GM12878 (cell line): ENCODE results near the gene ANKRD44. TPM values are rescaled to one million over a fixed set of nuclear protein-coding genes. Genes with fewer than 3 reads are reported as not detected.

ENCODE experiments used
- ATAC-seq: fragments of 200-7000 bp; cut with Tn5 transposase; 3 replicates; pipeline ENCODE4 v1.9.1; 2020; ENCODE audit warnings: mild to moderate bottlenecking, moderate library complexity
- BruUV-seq: library from RNA; stranded (reverse); fragments of 400-500 nt; replicated peaks from 2 replicates; lab custom pipeline; 2021; lab: Mats Ljungman, UMichigan
- CTCF ChIA-PET: fragments of 300-600 bp; sonication (Branson Sonifier 250); formaldehyde crosslinking; extraction: SDS; loops from one replicate; lab custom pipeline; 2021; ENCODE audit warnings: inconsistent platforms; lab: Yijun Ruan, JAX
- POLR2A ChIA-PET: fragments of 350-600 bp; formaldehyde crosslinking; extraction: SDS; loops from one replicate; lab custom pipeline; 2021; ENCODE audit warnings: inconsistent platforms; lab: Charles Lee
- RAD21 ChIA-PET: fragments of 300-600 bp; sonication (Branson Sonifier 250); formaldehyde crosslinking; loops from one replicate; lab custom pipeline; 2023; ENCODE audit warnings: antibody characterized with exemption; ENCODE audit not compliant: unreplicated experiment; lab: Charles Lee
- SMC1A ChIA-PET: fragments of 300-600 bp; sonication (Branson Sonifier 250); formaldehyde crosslinking; loops from one replicate; lab custom pipeline; 2023; ENCODE audit not compliant: unreplicated experiment, uncharacterized antibody; lab: Charles Lee
- DNase-seq: peaks from one replicate; pipeline ENCODE4 v3.0.0-alpha.2; 2011; ENCODE audit warnings: low read depth, low spot score
- FAIRE-seq: peaks from 3 replicates; lab custom pipeline; 2011; peaks lifted over from hg19 to GRCh38; lab: Jason Lieb, UNC
- H2AFZ ChIP-seq: 2 replicates; pipeline ENCODE4 v1.6.0; 2011; ENCODE audit warnings: low read depth, low read length, control low read depth; ENCODE audit not compliant: control insufficient read depth
- H3K27ac ChIP-seq: 2 replicates; pipeline ENCODE4 v1.5.1; 2011; ENCODE audit warnings: control low read depth; ENCODE audit not compliant: control insufficient read depth, insufficient read depth
- H3K27me3 ChIP-seq, 2 experiments: replicated peaks in 1 of 2; 2 replicates each; pipeline versions ENCODE4 v1.6.0 to v1.6.1; 2011; ENCODE audit warnings: low read length in 1 of 2; ENCODE audit not compliant: control insufficient read depth in 2 of 2, insufficient read depth in 2 of 2
- H3K36me3 ChIP-seq, 2 experiments: 2 replicates each; pipeline ENCODE4 v1.5.1; 2011; ENCODE audit warnings: low read length in 1 of 2; ENCODE audit not compliant: control insufficient read depth in 2 of 2, insufficient read depth in 2 of 2
- H3K4me1 ChIP-seq: 2 replicates; pipeline ENCODE4 v1.6.1; 2011; ENCODE audit warnings: mild to moderate bottlenecking, low read length, moderate library complexity, mixed read lengths; ENCODE audit not compliant: control insufficient read depth, insufficient read depth
- H3K4me2 ChIP-seq: 2 replicates; pipeline ENCODE4 v1.6.0; 2011; ENCODE audit warnings: control low read depth; ENCODE audit not compliant: control insufficient read depth, insufficient read depth
- H3K4me3 ChIP-seq: fragments of 200-600 bp; sonication (generic); 2 replicates; pipeline ENCODE4 v1.5.1; 2016
- H3K79me2 ChIP-seq: 2 replicates; pipeline ENCODE4 v1.6.0; 2011; ENCODE audit warnings: low read length; ENCODE audit not compliant: control insufficient read depth, insufficient read depth
- H3K9ac ChIP-seq: 2 replicates; pipeline ENCODE4 v1.8.0; 2011; ENCODE audit warnings: low read length, control low read depth, mixed read lengths; ENCODE audit not compliant: control insufficient read depth, insufficient read depth
- H3K9me3 ChIP-seq: replicated peaks from 3 replicates; pipeline ENCODE4 v1.5.1; 2011; ENCODE audit warnings: mild to moderate bottlenecking, low read length; ENCODE audit not compliant: control insufficient read depth, insufficient read depth
- H4K20me1 ChIP-seq: 2 replicates; pipeline ENCODE4 v1.6.0; 2011; ENCODE audit not compliant: control insufficient read depth, insufficient read depth
- CHD4 ChIP-seq: fragments of 200-600 bp; sonication (generic); IDR thresholded peaks from 2 replicates; pipeline ENCODE4 v1.6.1; 2016; ENCODE audit warnings: mild to moderate bottlenecking
- E2F8 ChIP-seq: fragments of 450-650 bp; IDR thresholded peaks from 2 replicates; pipeline ENCODE4 v1.6.1; 2018; ENCODE audit warnings: mild to moderate bottlenecking, low read depth, moderate library complexity; ENCODE audit not compliant: partially characterized antibody
- FOXK2 ChIP-seq: fragments of 450-650 bp; IDR thresholded peaks from 2 replicates; pipeline ENCODE4 v1.6.1; 2017; ENCODE audit warnings: mild to moderate bottlenecking, moderate library complexity
- KAT2A ChIP-seq: conservative IDR thresholded peaks from 2 replicates; pipeline ENCODE4 v1.6.1; 2011; ENCODE audit warnings: low read depth, low read length; ENCODE audit not compliant: control insufficient read depth
- MEF2B ChIP-seq: fragments of 450-650 bp; IDR thresholded peaks from 2 replicates; pipeline ENCODE4 v1.6.1; 2018; ENCODE audit warnings: mild to moderate bottlenecking, moderate library complexity; ENCODE audit not compliant: partially characterized antibody, poor library complexity, severe bottlenecking
- NFYA ChIP-seq: IDR thresholded peaks from 2 replicates; pipeline ENCODE4 v1.6.1; 2011; ENCODE audit warnings: low read depth, mild to moderate bottlenecking, low read length, improper control_type of control experiment, borderline replicate concordance
- NFYB ChIP-seq: IDR thresholded peaks from 2 replicates; pipeline ENCODE4 v1.6.1; 2011; ENCODE audit warnings: low read depth, mild to moderate bottlenecking, low read length, improper control_type of control experiment, moderate library complexity; ENCODE audit not compliant: insufficient read depth
- RCOR1 ChIP-seq: conservative IDR thresholded peaks from 2 replicates; pipeline ENCODE4 v1.6.1; 2012; ENCODE audit warnings: low read depth, low read length, improper control_type of control experiment
- SMAD5 ChIP-seq: IDR thresholded peaks from 2 replicates; pipeline ENCODE4 v1.6.1; 2016; ENCODE audit warnings: antibody characterized with exemption, low read depth
- ZBTB33 ChIP-seq: fragments of 450-650 bp; IDR thresholded peaks from 2 replicates; pipeline ENCODE4 v1.6.1; 2017; ENCODE audit warnings: mild to moderate bottlenecking
- ZNF592 ChIP-seq: fragments of 450-650 bp; IDR thresholded peaks from 2 replicates; pipeline ENCODE4 v1.6.1; 2017; ENCODE audit warnings: mild to moderate bottlenecking, moderate library complexity
- ZSCAN29 ChIP-seq: fragments of 450-650 bp; IDR thresholded peaks from 2 replicates; pipeline ENCODE4 v1.6.1; 2017; ENCODE audit warnings: mild to moderate bottlenecking, moderate library complexity
- in situ Hi-C: fragments of 300-500 bp; cut with MboI; formaldehyde crosslinking; loops from 9 replicates; pipeline ENCODE4 v1.14.3; 2018; ENCODE audit warnings: mixed read lengths
- intact Hi-C: fragments of 100-400 bp; cut with micrococcal nuclease; formaldehyde crosslinking; loops from one replicate; pipeline ENCODE4 v1.14.2; 2022; ENCODE audit not compliant: unreplicated experiment
- polyA plus RNA-seq, 11 experiments: library from polyadenylated mRNA; depleted of rRNA in 4 of 11; unstranded in 6 of 11; stranded (reverse) in 5 of 11; fragments of >200 nt; fragmentation: Nextera tagmentation in 4 of 11; fragmentation: Illumina TruSeq in 1 of 11; extraction: Ambion mirVana in 4 of 11; extraction: Trizol in 1 of 11; gene quantifications; 1 replicate in 1 of 11; 2 replicates in 10 of 11; pipeline versions ENCODE4 v1.2.1 to v1.2.3, GENCODE V29; 2011 to 2016; ENCODE audit warnings: inconsistent platforms in 2 of 11, missing spikeins in 2 of 11, low read depth in 1 of 11
- total RNA-seq, 4 experiments: library from RNA; depleted of rRNA in 3 of 4; stranded (reverse); fragments of >200 nt in 3 of 4; fragmentation: Illumina TruSeq in 1 of 4; extraction: Trizol in 1 of 4; gene quantifications; 2 replicates each; pipeline versions ENCODE4 v1.2.1 to v1.2.3, GENCODE V29; 2013 to 2021

The ANKRD44 gene
- total and polyA plus RNA-seq, 10 of the 15 experiments (the other 5 are each of a cell fraction or from before 2014, with no cell fraction given) = 19.1 to 99.1 (median 59.6) TPM

- TF ChIP-seq E2F8 (no peak), KAT2A (no peak), ZNF592 (no peak), FOXK2 (no peak), RCOR1 (no peak)
Measured at GRCh38 chr2:197057959-197058358, 252.6 kb downstream of the ANKRD44 start (continued).

- RAD21 ChIA-PET = interaction anchor here (0.6 to 2.2 kb wide), 2 partner anchors 10 to 22 kb away, joined by 3 to 5 read pairs; no protein-coding TSS in a partner anchor
- Histone ChIP-seq H3K27me3 (no peaks in the 10 kb centered on the region), H4K20me1 (no peaks in the 10 kb centered on the region), H3K4me1 (no peaks in the 10 kb centered on the region), H3K4me3 (no peak overlapping the region), H2AFZ (no peak overlapping the region), H3K9ac (no peak overlapping the region), H3K27ac (no peak overlapping the region), H3K36me3 (peaks cover 0 to 2% of the 10 kb centered on the region in 2 experiments; a peak in 2 of 4 replicates), H3K4me2 (no peak overlapping the region), H3K79me2 (no peaks in the 10 kb centered on the region), H3K9me3 (peaks cover 10% of the 10 kb centered on the region)
- DNase-seq (no peak), ATAC-seq (no peak), FAIRE-seq (no peak)
- SMC1A ChIA-PET = interaction anchor here (0.8 to 1.4 kb wide), 2 partner anchors 18 to 22 kb away, joined by 3 to 4 read pairs; no protein-coding TSS in a partner anchor
- CTCF ChIA-PET = interaction anchor here (1.1 to 1.5 kb wide), 2 partner anchors 21 to 112 kb away, joined by 3 to 4 read pairs; no protein-coding TSS in a partner anchor
- BruUV-seq = no TSS peak
- POLR2A ChIA-PET = no interaction called here
- intact Hi-C loops (no loop called here), in situ Hi-C loops (no loop called here)
- TF ChIP-seq CHD4 (no peak), ZSCAN29 (no peak), MEF2B (no peak), SMAD5 (no peak), ZBTB33 (no peak), NFYB (no peak), NFYA (no peak)
Measured at GRCh38 chr2:197055045-197055444, 255.5 kb downstream of the ANKRD44 start.
